AG09309 (cell line): ENCODE measurements around the gene ARL15.

Experiments used
- DNase-seq: peaks from one replicate; pipeline ENCODE4 v3.0.0-alpha.2; 2010; ENCODE audit warnings: low read depth
- H3K4me3 ChIP-seq: 2 replicates; pipeline ENCODE4 v1.5.1; 2011; ENCODE audit warnings: mild to moderate bottlenecking, low read depth, low read length, moderate library complexity; ENCODE audit not compliant: control insufficient read depth
- CTCF ChIP-seq: IDR thresholded peaks from 2 replicates; pipeline ENCODE4 v1.5.1; 2011; ENCODE audit warnings: mild to moderate bottlenecking, low read depth, low read length, inconsistent platforms; ENCODE audit not compliant: insufficient read depth, control insufficient read depth; ENCODE audit errors: missing control alignments

Gene ARL15

GRCh38 chr5:54184806-54185205 is 125.6 kb downstream of the ARL15 start:
- TF ChIP-seq CTCF, result no peak
- DNase-seq, result no peak
- H3K4me3 ChIP-seq, result no peak overlapping the region

- TF ChIP-seq CTCF, result no peak
- peak; percentile 25 for DNase-seq
- no peak overlapping the region for H3K4me3 ChIP-seq
These were observed 129.7 kb downstream of the ARL15 start for GRCh38 chr5:54180630-54181031.

- DNase-seq, result no peak
- no peak for TF ChIP-seq CTCF
- no peak overlapping the region for H3K4me3 ChIP-seq
These were observed 131.4 kb downstream of the ARL15 start for GRCh38 chr5:54178991-54179390.

GRCh38 chr5:54178207-54178606 is 132.2 kb downstream of the ARL15 start:
- no peak overlapping the region for H3K4me3 ChIP-seq
- DNase-seq, result no peak
- no peak for TF ChIP-seq CTCF

- DNase-seq, result no peak
- no peak overlapping the region for H3K4me3 ChIP-seq
These were observed 133.3 kb downstream of the ARL15 start for GRCh38 chr5:54177058-54177457.

GRCh38 chr5:54176066-54176830 is 134.1 kb downstream of the ARL15 start:
- no peak for DNase-seq
- no peak overlapping the region for H3K4me3 ChIP-seq
- TF ChIP-seq CTCF, result no peak

More at GRCh38 chr5:54177058-54177457, 133.3 kb downstream of the ARL15 start:
- no peak for TF ChIP-seq CTCF
